COLO668 (cell line): ENCODE data around the gene ISYNA1.
A peak's percentile ranks its signal among the peaks of the same experiment; 100 is the strongest.

ENCODE experiments used
- DNase-seq: peaks from one replicate; lab custom pipeline; 2025; ENCODE audit not compliant: unreplicated experiment; lab: John Stamatoyannopoulos, UW

Gene ISYNA1

GRCh38 chr19:18437491-18438330 lies at the start of gene ISYNA1:
Gene ISYNA1, minus strand, starts transcription at chr19:18438133. Its CDS starts 154 bp downstream, at chr19:18437979.
- peak; percentile 56 for DNase-seq

- DNase-seq: no peak
These were observed 48.8 kb upstream of the ISYNA1 start for GRCh38 chr19:18486746-18487145.

- DNase-seq: no peak
These were observed 47.1 kb upstream of the ISYNA1 start for GRCh38 chr19:18484992-18485391.

GRCh38 chr19:18483119-18483890 lies 45.4 kb upstream of the ISYNA1 start:
- peak; percentile 46 for DNase-seq

- DNase-seq: no peak
These were observed 43.7 kb upstream of the ISYNA1 start for GRCh38 chr19:18481505-18482222.

- peak; percentile 63 for DNase-seq
These were observed 42.2 kb upstream of the ISYNA1 start for GRCh38 chr19:18480006-18480691.

- DNase-seq: peak; percentile 54
These were observed 40.8 kb upstream of the ISYNA1 start for GRCh38 chr19:18478545-18479311.

GRCh38 chr19:18477974-18478373 lies 40.0 kb upstream of the ISYNA1 start:
- no peak for DNase-seq

- DNase-seq: no peak
These were observed 39.3 kb upstream of the ISYNA1 start for GRCh38 chr19:18477042-18477779.

- no peak for DNase-seq
These were observed 38.6 kb upstream of the ISYNA1 start for GRCh38 chr19:18476507-18477041.

- peak; percentile 10 for DNase-seq
These were observed 37.9 kb upstream of the ISYNA1 start for GRCh38 chr19:18475762-18476331.

- no peak for DNase-seq
These were observed 37.1 kb upstream of the ISYNA1 start for GRCh38 chr19:18475004-18475453.

- no peak for DNase-seq
These were observed 36.5 kb upstream of the ISYNA1 start for GRCh38 chr19:18474366-18474887.

GRCh38 chr19:18473706-18474087 lies 35.8 kb upstream of the ISYNA1 start:
- no peak for DNase-seq

GRCh38 chr19:18473003-18473705 lies 35.2 kb upstream of the ISYNA1 start:
- DNase-seq: no peak

- no peak for DNase-seq
These were observed 32.9 kb upstream of the ISYNA1 start for GRCh38 chr19:18470787-18471186.

GRCh38 chr19:18469069-18469846 lies 31.3 kb upstream of the ISYNA1 start:
- DNase-seq: peak; percentile 58
